Activated T-cell treated with anti-CD3 and anti-CD28 coated beads for 4 hours (primary cell): ENCODE data around the gene DDA1.
"Not testable (repeated sequence)": the region's sequence is repeated elsewhere in the genome, so short reads cannot be mapped to it uniquely, and the experiment has no call there.

Experiments
- DNase-seq: peaks from one replicate; pipeline ENCODE4 v3.0.0-alpha.2; 2020

The DDA1 gene

GRCh38 chr19:17309198-17309964, at the start of gene DDA1:
Gene DDA1, plus strand, starts transcription at chr19:17309563. Its CDS starts 92 bp downstream, at chr19:17309655.
- peak; percentile 97 for DNase-seq

GRCh38 chr19:17259934-17260333, 49.4 kb upstream of the DDA1 start:
- no peak for DNase-seq

GRCh38 chr19:17260842-17261325, 48.5 kb upstream of the DDA1 start:
- DNase-seq, result peak; percentile 85

GRCh38 chr19:17262557-17262956, 46.8 kb upstream of the DDA1 start:
- no peak for DNase-seq

GRCh38 chr19:17263712-17264640, 45.4 kb upstream of the DDA1 start:
- DNase-seq, result no peak

GRCh38 chr19:17264641-17264979, 44.8 kb upstream of the DDA1 start, which contains the start of gene USHBP1:
Gene USHBP1, minus strand, starts transcription at chr19:17264745. Its CDS starts 446 bp downstream, at chr19:17264299.
- no peak for DNase-seq

- DNase-seq, result no peak
Measured at GRCh38 chr19:17266026-17266425, 43.3 kb upstream of the DDA1 start.

GRCh38 chr19:17266589-17266974, 42.8 kb upstream of the DDA1 start:
- DNase-seq, result no peak

- DNase-seq, result peak; percentile 88
Measured at GRCh38 chr19:17266975-17267788, 42.2 kb upstream of the DDA1 start, which contains the start of gene BABAM1. Gene BABAM1, plus strand, starts transcription at chr19:17267443. Its CDS starts 1,364 bp downstream, at chr19:17268807.

GRCh38 chr19:17268754-17269153, 40.6 kb upstream of the DDA1 start:
- no peak for DNase-seq

GRCh38 chr19:17274892-17275291, 34.5 kb upstream of the DDA1 start:
- not testable (repeated sequence) for DNase-seq

- DNase-seq, result no peak
Measured at GRCh38 chr19:17275441-17276175, 33.8 kb upstream of the DDA1 start.

- DNase-seq, result no peak
Measured at GRCh38 chr19:17279436-17279835, 29.9 kb upstream of the DDA1 start.

- DNase-seq, result no peak
Measured at GRCh38 chr19:17281391-17282304, 27.7 kb upstream of the DDA1 start, which contains the start of gene ANKLE1. Gene ANKLE1, plus strand, starts transcription at chr19:17281901. Its CDS starts 20 bp downstream, at chr19:17281921.

- DNase-seq, result peak; percentile 66
Measured at GRCh38 chr19:17282488-17283125, 26.8 kb upstream of the DDA1 start.

- no peak for DNase-seq
Measured at GRCh38 chr19:17283504-17283996, 25.8 kb upstream of the DDA1 start.

GRCh38 chr19:17285415-17286135, 23.8 kb upstream of the DDA1 start:
- no peak for DNase-seq

GRCh38 chr19:17286263-17286662, 23.1 kb upstream of the DDA1 start:
- no peak for DNase-seq

- no peak for DNase-seq
Measured at GRCh38 chr19:17286752-17287151, 22.6 kb upstream of the DDA1 start.
